ENCODE measurements around the gene KAT8. TPM values are rescaled to one million over a fixed set of nuclear protein-coding genes. Genes with fewer than 3 reads are reported as not detected.
"Not testable (repeated sequence)": the region's sequence is repeated elsewhere in the genome, so short reads cannot be mapped to it uniquely, and the experiment has no call there.

KAT8 gene
- total RNA-seq, 1 donor from 2014 or later = 113 TPM

DNA sequence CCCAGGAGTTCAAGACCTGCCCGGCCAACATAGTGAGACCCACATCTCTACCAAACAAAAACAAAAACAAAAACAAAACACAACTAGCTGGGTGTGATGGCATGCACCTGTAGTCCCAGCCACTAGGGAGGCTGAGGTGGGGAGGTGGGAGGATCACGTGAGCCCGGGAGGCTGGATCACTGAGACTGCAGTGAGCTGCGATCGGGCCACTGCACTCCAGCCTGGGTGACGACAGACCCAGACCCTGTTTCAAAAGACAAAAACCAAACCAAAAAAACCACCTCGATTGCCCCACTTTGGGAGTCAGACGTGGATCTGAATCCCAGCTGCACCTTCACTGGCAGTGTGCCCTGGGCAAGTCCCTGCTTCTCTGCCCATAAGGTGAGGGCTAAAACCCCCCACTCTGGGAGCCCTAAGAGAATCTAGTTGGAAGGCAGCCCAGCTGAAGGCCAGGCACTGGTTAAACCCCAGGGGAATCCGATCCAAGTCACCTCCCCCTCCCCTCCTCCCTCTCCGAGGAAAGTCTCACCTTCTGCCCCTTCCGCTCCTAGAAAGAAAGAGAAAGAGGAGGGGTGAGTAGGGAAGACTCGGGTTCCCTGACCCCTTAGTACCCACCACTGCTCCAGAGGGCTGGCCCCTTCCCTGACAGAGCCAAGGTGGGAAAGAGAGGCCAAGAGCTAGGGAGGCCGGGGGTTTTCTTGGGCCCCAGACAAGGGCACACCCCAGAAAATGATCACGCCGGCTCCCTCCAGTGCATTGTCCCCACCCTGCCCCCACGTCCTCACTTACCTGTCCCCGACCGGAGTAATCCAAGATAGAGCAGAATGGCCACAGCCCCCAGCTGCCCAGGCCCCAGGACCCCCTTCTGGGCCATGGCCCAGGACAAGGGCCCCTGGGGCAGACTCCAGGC, 17.4 kb downstream of the KAT8 start:
- Histone ChIP-seq H3K27me3 (no peaks in the 10 kb centered on the region), H3K4me3 (no peak overlapping the region), H3K36me3 (peaks cover 22 to 24% of the 10 kb centered on the region in 2 donors), H3K9me3 (no peaks in the 10 kb centered on the region), H3K4me1 (peaks cover 0 to 10% of the 10 kb centered on the region in 2 donors), H3K27ac (no peak overlapping the region)
- DNase-seq (ENCODE audit: low spot score in 2 of 2) = no peak
- TF ChIP-seq, protein P1, sequence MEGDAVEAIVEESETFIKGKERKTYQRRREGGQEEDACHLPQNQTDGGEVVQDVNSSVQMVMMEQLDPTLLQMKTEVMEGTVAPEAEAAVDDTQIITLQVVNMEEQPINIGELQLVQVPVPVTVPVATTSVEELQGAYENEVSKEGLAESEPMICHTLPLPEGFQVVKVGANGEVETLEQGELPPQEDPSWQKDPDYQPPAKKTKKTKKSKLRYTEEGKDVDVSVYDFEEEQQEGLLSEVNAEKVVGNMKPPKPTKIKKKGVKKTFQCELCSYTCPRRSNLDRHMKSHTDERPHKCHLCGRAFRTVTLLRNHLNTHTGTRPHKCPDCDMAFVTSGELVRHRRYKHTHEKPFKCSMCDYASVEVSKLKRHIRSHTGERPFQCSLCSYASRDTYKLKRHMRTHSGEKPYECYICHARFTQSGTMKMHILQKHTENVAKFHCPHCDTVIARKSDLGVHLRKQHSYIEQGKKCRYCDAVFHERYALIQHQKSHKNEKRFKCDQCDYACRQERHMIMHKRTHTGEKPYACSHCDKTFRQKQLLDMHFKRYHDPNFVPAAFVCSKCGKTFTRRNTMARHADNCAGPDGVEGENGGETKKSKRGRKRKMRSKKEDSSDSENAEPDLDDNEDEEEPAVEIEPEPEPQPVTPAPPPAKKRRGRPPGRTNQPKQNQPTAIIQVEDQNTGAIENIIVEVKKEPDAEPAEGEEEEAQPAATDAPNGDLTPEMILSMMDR (IDR thresholded peaks at IDR 0.05) = no peak
- intact Hi-C loops (cut with DNase I) = no loop called here

DNA sequence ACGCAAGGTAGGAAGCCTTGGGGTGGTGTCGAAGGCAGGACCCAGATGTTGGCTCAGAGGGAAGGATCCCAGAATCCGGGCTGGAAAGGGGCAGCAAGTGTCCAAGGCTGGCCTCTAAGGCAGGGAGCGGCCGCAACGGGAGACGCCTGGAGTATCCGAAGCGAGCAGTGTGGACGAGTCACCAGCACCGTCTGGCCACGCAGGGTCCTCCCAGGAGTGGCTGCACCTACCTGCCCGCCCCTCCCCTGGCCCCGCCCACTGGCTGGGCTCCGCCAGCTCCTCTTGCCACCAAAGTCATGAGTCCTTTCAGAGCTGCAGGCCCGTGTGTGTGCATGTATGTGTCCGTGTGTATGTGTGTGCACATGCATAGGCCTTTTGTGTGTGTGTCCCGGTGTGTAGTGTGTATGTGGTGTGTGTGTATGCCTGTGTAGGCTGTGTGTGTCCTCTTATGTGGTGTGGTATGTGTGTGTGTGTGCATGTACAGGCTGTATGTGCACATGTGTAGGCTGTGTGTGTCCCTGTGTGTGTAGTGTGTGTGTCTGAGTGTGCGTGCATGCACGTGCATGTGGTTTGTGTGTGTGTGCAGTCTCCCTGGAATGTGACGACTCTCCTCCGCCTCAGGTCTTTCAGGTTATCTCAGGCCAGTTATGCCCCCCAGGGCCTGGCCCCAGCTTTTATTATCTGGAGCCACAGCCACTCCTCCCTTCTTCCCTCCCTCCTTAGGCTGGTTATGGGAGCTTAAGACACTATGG, 18.2 kb downstream of the KAT8 start, which contains the start of gene PRSS8:
Gene PRSS8, minus strand, starts transcription at position 193 of the 752 bp plus-strand sequence. CDS start 229 bp downstream, outside the sequence.
- Histone ChIP-seq H3K36me3 (peaks cover 14 to 16% of the 10 kb centered on the region in 2 donors), H3K27me3 (no peaks in the 10 kb centered on the region), H3K9me3 (no peaks in the 10 kb centered on the region), H3K4me1 (peaks cover 0 to 10% of the 10 kb centered on the region in 2 donors), H3K27ac (no peak within 1 kb of the TSS), H3K4me3 (no peak within 1 kb of the TSS)
- DNase-seq (ENCODE audit: low spot score in 2 of 2) = no peak
- intact Hi-C loops (cut with DNase I) = no loop called here
- TF ChIP-seq, protein P1 (IDR thresholded peaks at IDR 0.05) = no peak

DNA sequence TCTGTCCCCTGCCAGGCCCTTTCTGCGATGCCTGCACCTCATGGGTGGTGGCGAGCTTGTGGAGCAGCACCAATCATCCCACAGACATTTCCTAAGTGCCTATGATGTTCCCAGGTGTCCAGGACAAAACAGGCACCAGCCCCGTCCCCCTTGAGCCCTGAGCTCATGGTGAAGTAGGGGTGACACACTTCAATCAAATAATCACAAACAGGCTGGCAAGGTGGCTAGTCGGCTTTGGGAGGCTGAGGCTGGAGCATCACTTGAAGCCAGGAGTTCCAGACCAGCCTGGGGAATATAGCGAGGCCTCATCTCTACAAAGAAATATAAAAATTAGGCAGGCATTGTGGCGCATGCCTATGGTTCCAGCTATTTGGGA, 18.8 kb downstream of the KAT8 start:
- H3K4me1 ChIP-seq = peaks cover 0 to 16% of the 10 kb centered on the region in 2 donors
- peaks cover 8 to 12% of the 10 kb centered on the region in 2 donors for H3K36me3 ChIP-seq
- intact Hi-C loops (cut with DNase I) = no loop called here
- H3K27ac ChIP-seq = no peak overlapping the region
- no peaks in the 10 kb centered on the region for H3K27me3 ChIP-seq
- no peaks in the 10 kb centered on the region for H3K9me3 ChIP-seq
- H3K4me3 ChIP-seq = no peak overlapping the region
- DNase-seq (ENCODE audit: low spot score in 2 of 2) = no peak
- TF ChIP-seq, protein P1 (IDR thresholded peaks at IDR 0.05) = no peak

DNA sequence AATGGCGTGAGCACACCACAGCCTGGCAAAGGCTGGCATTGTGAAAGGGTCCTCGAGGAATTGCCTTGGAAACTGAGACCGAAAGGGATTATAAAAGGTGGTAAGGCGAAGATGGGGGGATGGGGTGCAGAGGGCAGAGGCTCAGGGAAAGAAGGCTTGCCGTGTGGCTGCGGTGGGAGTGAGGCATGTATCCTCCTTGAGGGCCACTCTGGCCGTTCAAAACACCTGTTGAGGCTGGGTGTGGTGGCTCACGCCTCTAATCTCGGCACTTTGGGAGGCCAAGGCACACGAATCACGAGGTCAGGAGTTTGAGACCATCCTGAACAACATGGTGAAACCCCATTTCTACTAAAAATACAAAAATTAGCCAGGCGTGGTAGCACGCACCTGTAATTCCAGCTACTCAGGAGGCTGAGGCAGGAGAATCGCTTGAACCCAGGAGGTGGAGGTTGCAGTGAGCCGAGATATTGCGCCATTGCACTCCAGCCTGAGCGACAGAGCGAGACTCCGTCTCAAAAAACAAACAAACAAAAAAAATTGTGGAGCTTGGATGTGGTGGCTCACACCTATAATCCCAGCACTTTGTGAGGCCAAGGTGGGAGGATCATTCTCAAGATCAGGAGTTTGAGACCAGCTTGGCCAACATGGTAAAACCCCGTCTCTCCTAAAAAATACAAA, 19.5 kb downstream of the KAT8 start:
- H3K4me3 ChIP-seq; intact Hi-C loops (cut with DNase I): not testable (repeated sequence)

DNA sequence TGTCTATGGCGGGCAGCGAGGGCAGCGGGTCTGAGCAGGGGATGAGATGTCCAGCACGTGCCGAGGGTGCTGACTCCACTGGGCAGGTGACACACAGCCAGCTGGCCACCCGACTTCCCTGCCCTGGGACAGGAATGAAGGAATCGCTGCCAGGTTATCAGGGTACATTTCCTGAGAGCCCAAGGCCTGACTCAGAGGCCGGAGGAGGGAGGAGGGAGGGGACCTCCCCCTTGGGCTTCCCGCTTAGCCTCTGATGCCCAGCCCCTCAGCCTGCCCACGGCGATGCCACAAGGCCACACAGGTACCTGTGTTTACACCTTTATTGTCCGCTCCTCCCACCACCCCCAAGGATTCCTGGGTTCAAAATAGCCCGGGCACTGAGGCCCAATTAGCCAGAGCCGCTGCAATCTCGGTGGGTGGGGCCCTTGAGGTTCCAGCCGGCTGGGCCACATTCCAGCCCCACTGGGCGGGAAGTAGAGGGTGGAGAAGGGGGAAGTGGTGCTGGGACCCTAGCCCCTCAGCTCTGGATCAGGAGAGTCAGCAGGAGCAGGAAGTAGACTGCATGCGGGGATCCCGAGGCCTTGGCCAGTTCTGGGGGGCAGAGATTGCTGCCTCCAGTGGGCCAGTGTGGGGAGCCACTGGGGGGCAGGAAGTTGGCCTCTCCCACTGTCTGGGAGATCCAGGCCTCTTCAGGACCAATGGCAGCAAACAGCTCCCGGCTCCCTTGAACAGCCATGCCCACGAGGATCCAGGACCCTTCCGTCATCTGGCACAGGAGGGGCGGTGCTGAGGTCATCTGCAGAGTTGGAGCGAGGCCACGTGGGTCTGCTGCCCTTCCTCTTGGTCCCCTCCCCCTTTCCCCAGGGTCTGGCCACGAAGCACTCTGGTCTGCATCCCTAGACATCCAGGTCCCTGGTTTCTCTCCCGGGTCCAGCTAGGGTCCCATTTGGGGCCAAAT, 21.4 kb downstream of the KAT8 start:
- H3K27ac ChIP-seq = peak overlapping the region; percentile 83 to 84

More for the DNA sequence above, 19.5 kb downstream of the KAT8 start:
- not testable (repeated sequence) for DNase-seq (ENCODE audit: low spot score in 2 of 2); H3K36me3 ChIP-seq; H3K27ac ChIP-seq; H3K9me3 ChIP-seq; H3K27me3 ChIP-seq
- H3K4me1 ChIP-seq = peaks cover 0 to 21% of the 10 kb centered on the region in 2 donors

DNA sequence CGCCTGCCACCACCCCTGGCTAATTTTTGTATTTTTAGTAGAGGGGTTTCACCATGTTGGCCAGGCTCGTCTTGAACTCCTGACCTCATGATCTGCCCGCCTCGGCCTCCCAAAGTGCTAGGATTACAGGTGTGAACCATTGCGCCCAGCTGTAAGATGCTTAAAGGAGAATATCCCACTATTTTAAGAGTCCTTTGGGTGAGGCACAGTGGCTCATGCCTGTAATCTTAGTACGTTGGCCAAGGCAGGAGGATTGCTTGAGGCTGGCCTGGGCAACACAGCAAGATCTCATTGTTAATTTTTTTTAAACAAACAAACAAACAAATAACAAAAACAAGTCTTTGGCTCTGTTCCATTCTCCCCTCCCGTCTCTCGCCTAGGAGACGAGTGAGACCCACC, 23.6 kb downstream of the KAT8 start:
- DNase-seq (ENCODE audit: low spot score in 2 of 2); H3K9me3 ChIP-seq; H3K27me3 ChIP-seq; H3K36me3 ChIP-seq: not testable (repeated sequence)
- Histone ChIP-seq H3K4me3 (peak overlapping the region in 1 of 2 donors; percentile 25), H3K27ac (peak overlapping the region; percentile 80 to 83), H3K4me1 (peaks cover 6 to 24% of the 10 kb centered on the region in 2 donors)
- intact Hi-C loops (cut with DNase I) = loop anchor here (5.0 kb wide), 1 partner anchor 731 kb away; the partner anchor contains the start of gene ZNF267

More for the DNA sequence above, 21.4 kb downstream of the KAT8 start:
- Histone ChIP-seq H3K9me3 (no peaks in the 10 kb centered on the region), H3K4me3 (peak overlapping the region; percentile 18 to 53), H3K27me3 (no peaks in the 10 kb centered on the region), H3K36me3 (no peaks in the 10 kb centered on the region), H3K4me1 (peaks cover 6 to 24% of the 10 kb centered on the region in 2 donors)
- intact Hi-C loops (cut with DNase I) = loop anchor here (1.0 kb wide), 1 partner anchor 21 kb away; no protein-coding TSS in a partner anchor
- DNase-seq (ENCODE audit: low spot score in 2 of 2) = peak; percentile 75 to 93
- TF ChIP-seq, protein P1 (IDR thresholded peaks at IDR 0.05) = no peak
